Endodermal cell (in vitro differentiated cells): Measurements from ENCODE around the gene CEP112. TPM values are rescaled to one million over a fixed set of nuclear protein-coding genes. Genes with fewer than 3 reads are reported as not detected.

Experiments used
- DNase-seq: peaks from one replicate; pipeline ENCODE4 v3.0.0-alpha.2; 2017
- H3K27ac ChIP-seq: 2 replicates; pipeline ENCODE4 v1.5.1; 2013; ENCODE audit warnings: mild to moderate bottlenecking, low read depth, low read length, moderate library complexity
- H3K27me3 ChIP-seq: 2 replicates; pipeline ENCODE4 v1.6.1; 2013; ENCODE audit warnings: mild to moderate bottlenecking, low read length, moderate library complexity; ENCODE audit not compliant: insufficient read depth, control insufficient read depth, poor library complexity, severe bottlenecking
- H3K36me3 ChIP-seq: 2 replicates; pipeline ENCODE4 v1.7.0; 2013; ENCODE audit warnings: mild to moderate bottlenecking, low read length, moderate library complexity; ENCODE audit not compliant: control insufficient read depth, insufficient read depth
- H3K4me1 ChIP-seq: one replicate; pipeline ENCODE4 v1.7.0; 2013; ENCODE audit warnings: low read length; ENCODE audit not compliant: control insufficient read depth, insufficient read depth
- H3K4me3 ChIP-seq: 2 replicates; pipeline ENCODE4 v1.5.1; 2013; ENCODE audit warnings: mild to moderate bottlenecking, low read length, moderate library complexity
- H3K9ac ChIP-seq: 2 replicates; pipeline ENCODE4 v1.6.1; 2013; ENCODE audit warnings: mild to moderate bottlenecking, low read length, moderate library complexity; ENCODE audit not compliant: poor library complexity, severe bottlenecking; ENCODE audit errors: extremely low read depth
- H3K9me3 ChIP-seq: 2 replicates; pipeline ENCODE4 v1.6.1; 2013; ENCODE audit warnings: mild to moderate bottlenecking, low read length, moderate library complexity; ENCODE audit not compliant: control insufficient read depth
- H3K27ac Mint-ChIP-seq: 2 replicates; pipeline ENCODE4 v1.8.0; 2020; ENCODE audit warnings: mixed read lengths
- H3K27me3 Mint-ChIP-seq: 2 replicates; pipeline ENCODE4 v1.8.0; 2021; ENCODE audit warnings: mild to moderate bottlenecking, mixed read lengths; ENCODE audit not compliant: insufficient read depth
- H3K36me3 Mint-ChIP-seq: 2 replicates; pipeline ENCODE4 v1.8.0; 2020; ENCODE audit warnings: low read depth, mixed read lengths
- H3K4me1 Mint-ChIP-seq: 2 replicates; pipeline ENCODE4 v1.8.0; 2020; ENCODE audit warnings: mixed read lengths
- H3K4me3 Mint-ChIP-seq: 2 replicates; pipeline ENCODE4 v1.8.0; 2020; ENCODE audit warnings: mild to moderate bottlenecking, moderate library complexity, mixed read lengths
- H3K9me3 Mint-ChIP-seq: 2 replicates; pipeline ENCODE4 v1.8.0; 2020; ENCODE audit warnings: mild to moderate bottlenecking, mixed read lengths
- CTCF ChIP-seq: fragments of 200-600 bp; sonication (generic); conservative IDR thresholded peaks from 2 replicates; pipeline ENCODE4 v1.5.0; 2021; ENCODE audit warnings: antibody characterized with exemption, mild to moderate bottlenecking
- WGBS, 2 experiments: methylation state at CpG; one replicate each; pipeline versions ENCODE4 v1.1.5 to v1.1.7; 2013; ENCODE audit warnings: missing lambda C conversion rate in 2 of 2, mixed read lengths in 1 of 2; ENCODE audit not compliant: insufficient coverage in 1 of 2, insufficient read length in 1 of 2; 5-methylcytosine and 5-hydroxymethylcytosine counted together
- total RNA-seq, 2 donors: library from RNA; stranded (reverse); fragmentation: NEBNext Ultra II Directional in 1 of 2; extraction: Animal tissue kit (Norgen Biotek cat#: 25700) in 1 of 2; gene quantifications; 2 replicates in 1 of 2; 3 replicates in 1 of 2; pipeline ENCODE4 v1.2.1, GENCODE V29; 2021

The CEP112 gene
- total RNA-seq, 2 donors from 2014 or later = 15.2 to 21.4 TPM

GRCh38 chr17:65601145-65601544, 590.8 kb downstream of the CEP112 start:
- 40 to 84% methylated on average over 1 of the region's 1 CpG for WGBS, 2 experiments
- no peaks in the 10 kb centered on the region for H3K36me3 ChIP-seq
- DNase-seq = no peak
- no peak overlapping the region for H3K27ac Mint-ChIP-seq
- no peak overlapping the region for H3K9ac ChIP-seq
- no peak overlapping the region for H3K4me3 ChIP-seq
- no peak for TF ChIP-seq CTCF
- H3K36me3 Mint-ChIP-seq = no peaks in the 10 kb centered on the region
- no peaks in the 10 kb centered on the region for H3K27me3 Mint-ChIP-seq
- no peaks in the 10 kb centered on the region for H3K9me3 Mint-ChIP-seq
- H3K4me1 ChIP-seq = peaks cover 3% of the 10 kb centered on the region
- H3K4me3 Mint-ChIP-seq = no peak overlapping the region
- peaks cover 23% of the 10 kb centered on the region for H3K4me1 Mint-ChIP-seq
- no peaks in the 10 kb centered on the region for H3K27me3 ChIP-seq
- H3K9me3 ChIP-seq = no peaks in the 10 kb centered on the region
- peak overlapping the region; percentile 16 for H3K27ac ChIP-seq

- Histone ChIP-seq H3K9me3 (no peaks in the 10 kb centered on the region), H3K9ac (no peak overlapping the region), H3K36me3 (no peaks in the 10 kb centered on the region), H3K4me1 (peaks cover 3% of the 10 kb centered on the region), H3K27me3 (no peaks in the 10 kb centered on the region), H3K4me3 (no peak overlapping the region), H3K27ac (peak overlapping the region; percentile 16)
- no peaks in the 10 kb centered on the region for H3K9me3 Mint-ChIP-seq
- H3K36me3 Mint-ChIP-seq = no peaks in the 10 kb centered on the region
- no peak for TF ChIP-seq CTCF
- WGBS, 2 experiments = 87% methylated on average over 1 of the region's 1 CpG; no CpG with 5 or more reads in 1 of the 2 experiments
- no peak overlapping the region for H3K27ac Mint-ChIP-seq
- no peak for DNase-seq
- no peaks in the 10 kb centered on the region for H3K27me3 Mint-ChIP-seq
- H3K4me3 Mint-ChIP-seq = no peak overlapping the region
- peaks cover 23% of the 10 kb centered on the region for H3K4me1 Mint-ChIP-seq
Observed at GRCh38 chr17:65600518-65600917, 591.4 kb downstream of the CEP112 start.

GRCh38 chr17:65599650-65600049, 592.3 kb downstream of the CEP112 start:
- Mint-ChIP-seq H3K27ac (no peak overlapping the region), H3K4me1 (peaks cover 31% of the 10 kb centered on the region), H3K36me3 (no peaks in the 10 kb centered on the region), H3K9me3 (no peaks in the 10 kb centered on the region), H3K4me3 (no peak overlapping the region), H3K27me3 (no peaks in the 10 kb centered on the region)
- H3K9ac ChIP-seq = no peak overlapping the region
- DNase-seq = no peak
- H3K9me3 ChIP-seq = no peaks in the 10 kb centered on the region
- no peaks in the 10 kb centered on the region for H3K36me3 ChIP-seq
- no peak for TF ChIP-seq CTCF
- 75 to 88% methylated on average over 2 to 5 of the region's 5 CpGs for WGBS, 2 experiments
- no peak overlapping the region for H3K4me3 ChIP-seq
- no peaks in the 10 kb centered on the region for H3K27me3 ChIP-seq
- no peak overlapping the region for H3K27ac ChIP-seq
- peaks cover 4% of the 10 kb centered on the region for H3K4me1 ChIP-seq
